Activated CD4-positive, alpha-beta T cell treated with anti-CD3 and anti-CD28 coated beads, Interleukin-2, amount 50 U/mL, for 24 hours (primary cell): ENCODE measurements around the gene SPINDOC.
"Not testable (repeated sequence)": the region's sequence is repeated elsewhere in the genome, so short reads cannot be mapped to it uniquely, and the experiment has no call there.

Experiments used
- DNase-seq, 2 donors: peaks; one replicate each; pipeline ENCODE4 v3.0.0-alpha.2; 2020; ENCODE audit warnings: low read depth in 1 of 2, low spot score in 1 of 2

SPINDOC gene, protein sequence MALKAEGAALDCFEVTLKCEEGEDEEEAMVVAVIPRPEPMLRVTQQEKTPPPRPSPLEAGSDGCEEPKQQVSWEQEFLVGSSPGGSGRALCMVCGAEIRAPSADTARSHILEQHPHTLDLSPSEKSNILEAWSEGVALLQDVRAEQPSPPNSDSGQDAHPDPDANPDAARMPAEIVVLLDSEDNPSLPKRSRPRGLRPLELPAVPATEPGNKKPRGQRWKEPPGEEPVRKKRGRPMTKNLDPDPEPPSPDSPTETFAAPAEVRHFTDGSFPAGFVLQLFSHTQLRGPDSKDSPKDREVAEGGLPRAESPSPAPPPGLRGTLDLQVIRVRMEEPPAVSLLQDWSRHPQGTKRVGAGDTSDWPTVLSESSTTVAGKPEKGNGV

DNA sequence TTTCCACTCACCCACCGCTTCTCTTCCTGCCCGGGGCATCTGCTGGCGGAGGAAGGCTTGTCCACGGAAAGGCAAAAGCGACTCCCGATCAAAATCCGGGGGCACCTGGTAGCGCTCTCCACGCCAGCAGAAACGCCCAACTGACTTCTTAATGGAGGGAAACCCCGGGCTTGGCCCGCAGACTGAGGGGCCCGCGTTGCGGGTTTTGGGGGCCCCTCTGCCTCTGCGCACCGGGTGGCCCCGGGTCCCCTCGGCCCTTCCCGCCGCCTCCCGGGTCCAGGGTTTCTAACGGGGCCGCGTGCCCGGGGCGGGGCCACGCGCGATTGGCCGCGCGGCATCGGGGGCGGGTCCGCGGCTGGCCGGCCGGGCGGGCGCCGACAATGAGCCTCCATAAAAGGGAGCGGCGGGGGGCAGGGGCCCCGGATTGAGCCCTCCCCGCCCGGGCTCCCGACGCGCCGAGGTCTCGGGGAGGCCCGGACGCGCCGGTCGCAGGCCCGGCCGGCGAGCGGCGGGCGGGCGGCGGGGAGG is at the start of gene SPINDOC:
Gene SPINDOC (plus strand): TSS at position 422 of the 528 bp plus-strand sequence. CDS start 231 bp downstream, outside the sequence.
- DNase-seq: peak; percentile 31 to 57

GRCh38 chr11:63763496-63764339 is 49.5 kb upstream of the SPINDOC start:
- no peak for DNase-seq

GRCh38 chr11:63764340-63764678 is 48.9 kb upstream of the SPINDOC start:
- no peak for DNase-seq

DNA sequence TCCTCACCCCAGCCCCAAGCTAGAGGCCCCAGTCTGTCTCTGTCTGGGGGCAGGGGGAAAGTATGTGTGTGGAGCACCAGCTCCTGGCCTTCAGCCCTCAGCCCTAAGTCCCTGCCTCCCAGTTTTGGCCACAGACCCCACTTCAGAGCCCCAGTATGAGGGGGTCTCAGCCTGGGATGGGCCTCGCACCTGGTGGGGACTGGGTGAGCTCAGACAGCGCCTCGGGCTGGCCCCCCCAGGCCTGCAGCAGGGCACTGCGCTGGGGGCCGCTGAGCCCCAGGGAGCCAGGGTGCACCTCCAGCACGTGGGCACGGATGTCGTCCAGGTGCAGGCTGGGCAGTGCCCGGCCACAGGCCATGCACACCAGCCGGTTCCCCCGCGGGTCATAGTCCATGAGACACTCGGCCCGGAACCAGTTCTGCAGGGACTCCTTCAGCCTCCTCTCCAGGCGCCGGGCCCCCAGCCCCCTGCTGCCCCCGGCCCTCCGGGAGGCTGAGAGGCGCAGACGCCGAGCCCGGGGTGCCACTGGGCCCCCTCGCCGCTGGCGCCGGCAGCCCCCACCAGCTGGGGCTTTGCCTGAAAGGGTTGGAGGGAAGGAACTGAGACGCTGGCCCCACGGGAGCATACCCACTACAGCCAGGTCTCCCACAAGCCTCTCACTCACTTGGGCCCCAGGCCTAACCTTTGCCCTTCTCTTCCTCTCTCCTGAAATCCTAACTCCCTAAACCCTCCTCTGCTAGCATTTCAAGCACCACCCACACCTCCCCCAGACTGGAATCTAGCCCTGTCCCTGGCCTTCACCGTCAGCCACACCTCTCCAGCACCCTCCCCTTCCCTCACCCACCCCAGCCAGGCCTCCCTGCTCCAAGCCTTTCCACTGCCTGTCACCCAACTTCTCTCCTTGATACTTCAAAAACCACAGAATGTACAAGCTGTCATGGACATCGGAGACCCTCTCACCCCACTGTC is 48.3 kb upstream of the SPINDOC start:
- DNase-seq: no peak

- DNase-seq: no peak
These were observed 47.5 kb upstream of the SPINDOC start for GRCh38 chr11:63765688-63766241.

GRCh38 chr11:63766531-63767235 is 46.6 kb upstream of the SPINDOC start:
- DNase-seq: no peak

DNA sequence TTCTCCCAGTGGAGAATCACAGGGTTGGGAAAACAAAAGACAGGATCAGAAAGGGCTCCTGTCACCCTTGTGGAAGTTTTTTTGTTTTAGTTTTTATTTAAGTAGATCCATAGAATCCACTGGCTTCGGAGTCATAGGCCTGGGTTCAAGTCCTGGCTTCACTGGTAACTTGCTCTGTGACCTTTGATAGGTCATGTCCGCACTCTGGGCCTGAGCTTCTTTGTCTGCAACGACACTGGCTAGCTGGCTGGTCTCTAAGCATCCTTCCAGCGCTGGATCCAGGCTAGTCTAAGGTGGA is 46.0 kb upstream of the SPINDOC start:
- DNase-seq: no peak

DNA sequence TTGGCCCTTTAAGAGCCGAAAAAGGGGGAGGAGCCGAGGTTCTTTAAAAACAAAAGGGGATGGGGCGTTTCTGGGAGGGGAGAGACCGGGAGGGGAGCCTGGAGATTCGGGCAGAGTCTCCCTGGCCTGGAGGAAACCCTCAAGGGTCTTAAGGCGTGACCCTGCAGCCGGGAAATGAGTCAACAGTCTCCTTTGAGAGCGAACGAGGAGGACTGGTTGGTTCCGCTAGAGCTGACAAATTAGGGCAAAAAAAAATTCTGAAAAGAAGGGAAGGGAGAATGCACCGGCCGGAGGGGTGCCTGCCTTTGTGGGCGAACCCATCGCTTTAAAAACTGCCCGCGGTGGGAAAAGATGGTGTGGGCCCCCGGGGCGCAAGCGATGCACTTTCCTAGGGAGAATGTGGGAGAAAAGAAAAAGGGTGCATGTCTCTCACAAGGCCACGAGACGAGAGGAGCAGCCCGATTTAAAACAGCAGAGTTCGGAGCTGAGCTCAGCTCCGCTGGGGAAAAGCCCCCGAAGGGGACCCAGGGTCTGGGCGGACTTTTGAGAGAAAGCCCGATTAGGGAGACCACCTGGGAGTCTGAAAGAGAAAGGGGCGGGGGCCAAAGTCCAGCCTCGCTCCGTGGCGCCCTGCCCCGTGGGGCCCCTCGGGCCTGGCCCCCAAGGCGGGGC is 45.6 kb upstream of the SPINDOC start:
- DNase-seq: peak; percentile 9 to 30

GRCh38 chr11:63768237-63769041 is 44.8 kb upstream of the SPINDOC start, which contains the start of gene ZFTA:
Gene ZFTA (minus strand): TSS chr11:63768775. CDS start chr11:63768622, 153 bp downstream.
- peak in 1 of 2 donors; percentile 33 for DNase-seq

DNA sequence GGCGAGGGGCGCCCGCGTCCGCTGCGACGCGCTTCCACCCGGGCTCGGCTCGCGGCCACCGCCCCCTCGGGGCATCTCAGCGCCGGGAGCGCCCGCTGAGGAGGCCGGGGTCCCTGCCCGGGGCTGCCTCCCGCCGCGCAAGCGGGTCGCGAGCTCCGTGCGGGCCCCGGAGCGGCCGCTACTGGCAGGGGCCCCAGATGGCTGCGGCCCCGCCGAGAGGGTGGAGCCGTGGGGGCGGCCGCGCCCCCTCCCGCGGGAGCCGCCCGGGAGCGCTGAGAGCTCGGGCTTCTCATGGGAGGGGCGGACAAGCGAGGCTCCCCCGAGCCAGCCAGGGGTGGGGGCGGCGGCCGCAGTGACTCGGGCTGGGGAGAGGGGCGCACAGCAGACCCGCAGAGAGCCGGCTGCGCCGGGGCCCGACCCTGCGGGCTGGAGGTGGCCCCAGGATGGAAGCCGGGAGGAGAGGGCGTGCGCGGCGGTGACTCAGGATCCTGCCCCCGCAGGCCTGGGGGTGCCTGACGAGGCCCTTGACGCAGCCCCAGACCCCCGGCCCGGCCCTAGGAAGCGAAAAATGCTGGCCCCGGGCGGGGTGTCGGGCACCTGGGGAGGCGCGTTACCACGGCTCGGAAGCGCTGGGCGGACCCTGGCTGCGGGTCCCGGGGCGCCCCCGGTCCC is 44.1 kb upstream of the SPINDOC start:
- peak in 1 of 2 donors; percentile 10 for DNase-seq

- DNase-seq: no peak
These were observed 43.4 kb upstream of the SPINDOC start for GRCh38 chr11:63769714-63770455.

- DNase-seq: no peak
These were observed 42.5 kb upstream of the SPINDOC start for GRCh38 chr11:63770763-63771162.

DNA sequence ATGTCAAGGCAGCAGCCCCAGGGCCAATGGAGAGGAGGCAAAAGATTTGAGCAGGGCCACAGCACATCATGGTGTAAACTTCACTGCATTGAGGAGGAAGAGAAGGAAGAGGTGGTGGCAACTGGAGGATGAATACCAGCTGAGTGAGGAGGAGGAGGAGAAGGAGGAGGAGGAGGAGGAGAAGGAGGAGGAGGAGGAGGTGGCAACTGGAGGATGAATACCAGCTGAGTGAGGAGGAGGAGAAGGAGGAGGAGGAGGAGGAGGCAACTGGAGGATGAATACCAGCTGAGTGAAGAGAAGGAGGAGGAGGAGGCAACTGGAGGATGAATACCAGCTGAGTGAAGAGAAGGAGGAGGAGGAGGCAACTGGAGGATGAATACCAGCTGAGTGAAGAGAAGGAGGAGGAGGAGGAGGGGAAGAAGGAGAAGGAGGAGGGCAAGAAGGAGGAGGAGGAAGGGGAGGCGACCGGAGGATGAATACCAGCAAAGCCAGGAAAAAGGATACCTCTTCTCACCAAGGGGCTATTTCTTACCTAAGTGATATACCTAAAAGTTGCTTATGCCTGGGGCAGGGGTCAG is 41.4 kb upstream of the SPINDOC start:
- not testable (repeated sequence) for DNase-seq

GRCh38 chr11:63775191-63775590 is 38.1 kb upstream of the SPINDOC start:
- no peak for DNase-seq

- no peak for DNase-seq
These were observed 34.2 kb upstream of the SPINDOC start for GRCh38 chr11:63779039-63779438.

DNA sequence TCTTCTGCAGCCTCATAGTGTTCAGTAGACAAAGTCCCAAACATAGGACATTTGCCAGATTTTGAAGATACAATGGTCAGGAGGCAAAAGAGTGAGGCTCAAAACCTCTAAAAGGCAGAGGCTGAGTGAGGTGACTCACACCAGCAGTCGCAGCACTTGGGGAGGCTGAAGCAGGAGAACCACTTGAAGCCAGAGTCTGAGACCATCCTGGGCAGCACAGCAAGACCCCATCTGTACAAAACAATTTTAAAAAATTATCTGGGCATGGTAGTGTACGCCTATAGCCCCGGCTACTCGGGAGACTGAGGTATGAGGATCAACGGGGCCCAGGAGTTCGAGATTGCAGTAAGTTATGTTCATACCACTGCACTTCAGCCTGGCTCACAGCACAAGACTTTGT is 30.5 kb upstream of the SPINDOC start:
- DNase-seq: no peak
